Retinal pigment epithelial cell (primary cell): Measurements from ENCODE around the gene SELENON.

Source experiments
- DNase-seq: peaks from one replicate; pipeline ENCODE4 v3.0.0-alpha.2; 2010; ENCODE audit warnings: low read depth
- H3K4me3 ChIP-seq: 2 replicates; pipeline ENCODE4 v1.5.1; 2011; ENCODE audit warnings: mild to moderate bottlenecking, low read length, control low read depth, moderate library complexity
- TF ChIP-seq, protein P1 (sequence below): conservative IDR thresholded peaks from 2 replicates; pipeline ENCODE4 v1.5.1; 2011; ENCODE audit warnings: low read depth, low read length, control low read depth, inconsistent platforms

The SELENON gene

DNA sequence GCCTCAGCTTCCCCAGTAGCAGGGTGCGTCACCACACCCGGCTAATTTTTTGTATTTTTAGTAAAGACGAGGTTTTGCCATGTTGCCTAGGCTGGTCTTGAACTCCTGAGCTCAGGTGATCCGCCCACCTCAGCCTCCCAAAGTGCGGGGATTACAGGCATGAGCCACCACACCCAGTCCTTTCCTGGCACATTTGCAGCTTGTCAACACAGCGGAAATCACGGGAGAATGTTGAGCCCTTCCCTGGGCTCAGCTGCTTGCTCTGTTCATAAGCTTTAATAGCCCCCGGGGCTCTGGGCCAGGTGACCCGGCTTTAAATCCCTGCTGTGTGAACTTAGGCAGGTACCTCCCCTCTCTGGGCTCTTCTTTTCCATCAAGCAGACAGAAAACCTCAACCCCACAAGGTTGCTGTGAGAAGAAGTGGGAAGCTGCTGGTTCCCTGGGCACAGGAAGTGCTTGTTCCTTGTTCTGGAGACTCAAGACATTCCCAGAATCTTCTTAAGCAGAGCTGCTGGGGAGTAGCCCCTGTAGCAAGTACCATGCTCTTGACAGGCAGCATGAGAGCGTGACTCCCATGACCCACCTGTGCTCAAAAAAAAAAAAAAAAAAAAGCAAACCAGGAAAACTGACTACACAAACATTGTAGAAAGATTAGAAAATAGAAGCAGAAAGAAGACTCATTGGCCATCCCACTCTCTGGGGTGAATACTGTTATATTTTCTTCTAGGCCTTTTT, 14.5 kb upstream of the SELENON start:
- no peak overlapping the region for H3K4me3 ChIP-seq
- DNase-seq = no peak
- TF ChIP-seq, protein P1, sequence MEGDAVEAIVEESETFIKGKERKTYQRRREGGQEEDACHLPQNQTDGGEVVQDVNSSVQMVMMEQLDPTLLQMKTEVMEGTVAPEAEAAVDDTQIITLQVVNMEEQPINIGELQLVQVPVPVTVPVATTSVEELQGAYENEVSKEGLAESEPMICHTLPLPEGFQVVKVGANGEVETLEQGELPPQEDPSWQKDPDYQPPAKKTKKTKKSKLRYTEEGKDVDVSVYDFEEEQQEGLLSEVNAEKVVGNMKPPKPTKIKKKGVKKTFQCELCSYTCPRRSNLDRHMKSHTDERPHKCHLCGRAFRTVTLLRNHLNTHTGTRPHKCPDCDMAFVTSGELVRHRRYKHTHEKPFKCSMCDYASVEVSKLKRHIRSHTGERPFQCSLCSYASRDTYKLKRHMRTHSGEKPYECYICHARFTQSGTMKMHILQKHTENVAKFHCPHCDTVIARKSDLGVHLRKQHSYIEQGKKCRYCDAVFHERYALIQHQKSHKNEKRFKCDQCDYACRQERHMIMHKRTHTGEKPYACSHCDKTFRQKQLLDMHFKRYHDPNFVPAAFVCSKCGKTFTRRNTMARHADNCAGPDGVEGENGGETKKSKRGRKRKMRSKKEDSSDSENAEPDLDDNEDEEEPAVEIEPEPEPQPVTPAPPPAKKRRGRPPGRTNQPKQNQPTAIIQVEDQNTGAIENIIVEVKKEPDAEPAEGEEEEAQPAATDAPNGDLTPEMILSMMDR = no peak

DNA sequence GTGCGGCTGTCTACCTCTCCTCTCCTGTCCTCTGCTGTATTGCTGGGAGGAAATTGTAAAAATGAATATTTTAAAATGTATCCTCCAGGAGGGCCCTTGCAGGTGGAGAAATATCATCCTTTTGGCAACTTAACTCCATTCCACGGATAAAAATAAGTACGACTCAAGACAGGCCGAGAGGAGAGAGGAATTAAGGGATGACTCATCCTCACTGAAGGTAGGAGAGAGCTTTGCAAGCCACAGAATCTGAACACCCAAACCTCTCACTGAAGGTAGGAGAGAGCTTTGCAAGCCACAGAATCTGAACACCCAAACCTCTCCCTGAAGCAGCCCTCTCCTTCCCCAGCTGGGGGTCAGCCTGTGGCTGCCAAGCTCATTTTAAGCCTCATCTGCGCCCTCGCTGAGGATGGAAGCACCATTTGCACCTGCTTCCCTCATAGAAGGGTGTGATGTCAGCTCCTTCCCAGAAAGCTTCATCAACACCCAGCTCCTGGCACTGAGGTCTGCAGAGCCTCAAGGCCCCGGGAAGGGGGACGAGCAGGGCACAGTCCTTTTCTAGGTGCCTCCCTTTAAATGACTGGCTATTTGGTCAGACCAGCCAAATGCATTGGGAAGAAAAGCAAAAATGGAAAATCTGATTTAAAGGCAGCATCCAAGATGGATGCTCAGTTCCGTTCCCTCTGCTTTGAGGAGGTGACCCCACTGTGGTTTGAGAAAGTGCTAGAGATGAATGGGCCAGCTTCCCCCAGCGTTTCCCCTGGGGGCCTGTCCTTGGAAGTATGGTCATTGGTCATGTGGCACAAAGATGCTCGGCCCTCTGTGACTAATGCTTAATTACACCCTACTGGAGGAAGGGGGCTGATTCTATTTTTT, 12.9 kb upstream of the SELENON start:
- no peak for DNase-seq
- no peak overlapping the region for H3K4me3 ChIP-seq
- TF ChIP-seq, protein P1 = no peak

DNA sequence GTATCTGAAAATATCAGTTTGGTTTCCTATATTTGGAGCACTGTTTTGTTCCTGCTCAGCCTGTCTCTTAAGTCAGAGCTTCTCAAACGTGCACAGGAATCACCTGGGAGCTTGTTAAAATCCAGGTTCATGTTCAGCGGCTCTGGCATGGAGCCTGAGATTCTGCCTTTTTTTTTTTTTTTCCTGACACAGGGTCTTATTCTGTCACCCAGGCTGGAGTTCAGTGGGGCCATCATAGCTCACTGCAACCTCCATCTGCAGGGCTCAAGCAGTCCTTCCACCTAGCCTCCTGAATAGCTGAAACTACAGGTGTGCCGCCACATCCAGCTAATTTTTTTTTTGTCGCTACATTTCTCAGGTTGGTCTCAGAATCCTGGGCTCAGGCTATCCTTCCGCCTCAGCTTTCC, 12.2 kb upstream of the SELENON start:
- DNase-seq = no peak
- no peak overlapping the region for H3K4me3 ChIP-seq
- TF ChIP-seq, protein P1 = no peak

DNA sequence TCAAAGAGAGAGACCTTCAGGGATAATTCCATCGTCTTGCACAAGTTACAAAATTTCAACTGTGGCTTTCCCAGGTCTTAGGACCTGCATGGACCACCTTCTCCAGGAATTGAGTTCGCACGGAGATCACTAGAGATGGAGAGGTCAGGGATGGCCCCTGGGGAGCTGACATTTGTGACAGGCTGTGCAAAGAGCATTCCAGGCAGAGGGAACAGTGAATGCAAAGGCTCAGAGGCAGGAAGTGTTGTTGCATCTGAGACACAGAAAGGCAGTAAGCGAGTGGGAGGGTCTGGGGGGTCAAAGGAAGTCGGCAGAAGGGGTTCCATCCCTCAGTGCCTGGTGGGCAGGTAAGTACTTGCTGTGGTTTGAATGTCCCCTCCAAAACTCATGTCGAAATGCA, 9.5 kb upstream of the SELENON start:
- TF ChIP-seq, protein P1 = no peak
- DNase-seq = no peak
- no peak overlapping the region for H3K4me3 ChIP-seq

DNA sequence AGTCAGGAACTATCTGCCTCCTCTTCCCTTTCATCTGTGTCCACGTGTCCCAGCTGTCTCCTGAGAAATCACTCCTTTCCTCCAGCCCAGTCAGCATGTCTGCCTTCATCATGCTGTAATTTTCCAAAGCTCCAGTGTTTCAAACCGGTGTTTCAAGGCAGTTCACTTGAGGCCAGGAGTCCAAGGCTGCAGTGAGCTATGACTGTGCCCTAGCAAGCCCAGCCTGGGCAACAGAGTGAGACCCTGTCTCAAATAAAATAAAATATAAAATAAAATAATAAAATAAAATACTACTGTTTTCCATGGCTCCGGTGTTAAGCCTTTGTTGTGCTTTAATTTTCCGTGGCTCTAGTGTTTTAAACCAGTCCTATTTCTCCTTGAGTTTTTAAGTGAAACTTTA, 7.9 kb upstream of the SELENON start:
- TF ChIP-seq, protein P1 = no peak

DNA sequence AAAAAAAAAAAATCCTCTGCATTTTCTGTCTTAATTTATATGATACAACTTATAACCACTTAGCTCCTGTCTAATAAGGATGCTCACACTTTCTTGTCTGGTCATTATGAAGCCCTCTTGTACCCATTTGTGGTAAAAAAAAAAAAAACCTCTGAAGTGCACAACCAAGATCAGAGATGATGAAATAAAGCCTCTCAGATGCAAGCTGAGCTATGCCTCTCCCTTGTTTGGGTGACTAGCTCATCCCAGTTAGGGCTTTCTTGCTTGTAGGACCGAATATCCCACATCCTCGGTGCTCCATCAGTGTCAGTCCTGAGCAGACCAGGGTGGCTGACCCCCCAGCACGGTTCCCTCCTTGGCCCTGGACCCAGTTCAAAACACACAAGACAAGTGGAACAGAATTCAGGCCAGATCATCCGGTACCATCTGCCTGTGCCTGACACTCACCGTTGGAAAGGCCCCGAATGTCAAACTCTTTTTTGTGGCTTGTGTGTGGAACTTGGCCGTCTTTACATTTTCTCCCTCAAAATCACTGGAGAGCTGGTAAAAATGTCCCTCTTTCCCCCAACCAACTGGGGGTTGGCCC, 6.3 kb upstream of the SELENON start:
- no peak for DNase-seq
- no peak overlapping the region for H3K4me3 ChIP-seq
- TF ChIP-seq, protein P1 = no peak

More for the DNA sequence above, 7.9 kb upstream of the SELENON start:
- H3K4me3 ChIP-seq = no peak overlapping the region
- no peak for DNase-seq

DNA sequence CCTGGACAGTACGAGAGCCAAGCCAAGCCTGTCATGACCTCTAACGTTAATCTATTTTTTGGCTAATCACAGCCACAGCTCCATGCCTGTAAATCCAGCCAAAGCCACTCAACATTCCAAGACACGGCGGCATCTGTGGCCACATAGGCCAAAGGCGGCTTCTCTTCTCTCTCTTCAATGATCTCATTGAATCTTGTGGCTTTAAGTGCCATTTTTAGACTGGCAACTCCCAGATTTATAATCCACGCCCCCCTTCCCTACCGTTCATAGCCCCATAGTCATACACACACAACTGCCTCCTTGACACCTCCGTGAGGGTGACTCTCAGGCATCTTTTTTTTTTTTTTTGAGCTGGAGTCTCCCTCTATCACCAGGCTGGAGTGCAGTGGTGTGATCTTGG, 5.7 kb upstream of the SELENON start:
- H3K4me3 ChIP-seq = no peak overlapping the region
- no peak for DNase-seq
- TF ChIP-seq, protein P1 = no peak
